Activated CD8-positive, alpha-beta memory T cell treated with anti-CD3 and anti-CD28 coated beads, Interleukin-2, amount 50 U/mL, for 1 hour (primary cell): ENCODE measurements around the gene GNB2.
"Not testable (repeated sequence)": the region's sequence is repeated elsewhere in the genome, so short reads cannot be mapped to it uniquely, and the experiment has no call there.

Source experiments
- DNase-seq: peaks from one replicate; pipeline ENCODE4 v3.0.0-alpha.2; 2020; ENCODE audit errors: extremely low read depth

The GNB2 gene

GRCh38 chr7:100694098-100694745 is 20.7 kb downstream of the GNB2 start, which contains the start of gene GIGYF1:
Gene GIGYF1 (minus strand): TSS chr7:100694250. CDS start chr7:100688238, 6,012 bp downstream.
- DNase-seq: no peak

DNA sequence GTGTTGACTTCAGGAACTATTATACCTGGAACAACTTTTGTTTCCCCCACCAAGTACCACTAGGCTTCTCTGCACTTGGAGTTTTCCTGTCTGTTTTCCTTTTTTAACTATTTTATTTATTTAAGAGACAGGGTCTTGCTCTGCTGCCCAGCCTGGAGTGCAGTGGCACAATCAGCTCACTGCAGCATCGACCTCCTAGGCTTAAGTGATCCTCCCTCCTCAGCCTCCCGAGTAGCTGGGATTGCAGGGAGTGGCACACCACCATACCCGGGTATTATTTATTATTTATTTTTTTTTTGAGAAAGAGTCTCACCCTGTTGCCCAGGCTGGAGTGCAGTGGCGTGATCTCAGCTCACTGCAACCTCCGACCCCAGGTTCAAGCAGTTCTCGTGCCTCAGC is 22.6 kb downstream of the GNB2 start:
- no peak for DNase-seq

DNA sequence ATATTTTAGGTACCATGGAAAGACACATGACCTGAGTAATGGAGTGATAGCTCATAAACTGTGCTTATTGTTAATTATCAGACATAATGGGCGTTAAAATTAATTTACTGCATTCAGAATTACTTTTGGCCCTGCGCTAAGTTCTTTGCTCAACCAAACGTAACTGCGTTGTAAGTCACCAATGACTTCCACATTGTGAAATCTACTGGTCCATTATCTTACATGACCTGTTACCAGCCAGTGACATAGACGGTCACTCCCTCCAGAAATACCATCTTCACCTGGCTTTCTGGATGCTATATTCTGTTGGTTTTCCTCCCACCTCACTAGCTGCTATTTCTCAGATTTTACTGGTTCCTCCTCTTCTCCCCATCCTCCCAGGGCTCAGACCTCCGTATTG is 25.5 kb downstream of the GNB2 start:
- DNase-seq: no peak

GRCh38 chr7:100701089-100701488 is 27.5 kb downstream of the GNB2 start:
- not testable (repeated sequence) for DNase-seq

- DNase-seq: no peak
These were observed 31.8 kb downstream of the GNB2 start for GRCh38 chr7:100705320-100705752.

GRCh38 chr7:100705753-100706671 is 32.5 kb downstream of the GNB2 start, which contains the start of gene POP7:
Gene POP7 (plus strand): TSS chr7:100706121. CDS start chr7:100706831, 710 bp downstream.
- DNase-seq: peak; percentile 95

- DNase-seq: no peak
These were observed 33.3 kb downstream of the GNB2 start for GRCh38 chr7:100706672-100707311.

DNA sequence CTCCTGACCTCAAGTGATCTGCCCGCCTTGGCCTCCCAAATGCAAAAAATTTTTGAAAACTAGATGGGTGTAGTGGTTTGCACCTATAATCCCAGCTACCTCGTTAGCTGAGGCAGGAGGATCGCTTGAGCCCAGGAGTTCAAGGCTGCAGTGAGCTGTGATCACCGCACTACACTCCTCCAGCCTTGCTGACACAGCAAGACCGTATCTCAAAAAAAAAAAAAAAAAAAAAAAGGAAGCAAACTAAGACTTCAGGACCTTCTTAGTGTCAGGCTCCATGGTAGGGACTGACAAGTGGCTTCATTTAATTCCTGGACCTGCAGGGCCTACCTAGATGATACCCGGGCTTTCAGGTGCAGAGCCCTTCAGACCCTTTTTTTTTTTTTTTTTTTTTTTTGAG is 34.9 kb downstream of the GNB2 start:
- no peak for DNase-seq

DNA sequence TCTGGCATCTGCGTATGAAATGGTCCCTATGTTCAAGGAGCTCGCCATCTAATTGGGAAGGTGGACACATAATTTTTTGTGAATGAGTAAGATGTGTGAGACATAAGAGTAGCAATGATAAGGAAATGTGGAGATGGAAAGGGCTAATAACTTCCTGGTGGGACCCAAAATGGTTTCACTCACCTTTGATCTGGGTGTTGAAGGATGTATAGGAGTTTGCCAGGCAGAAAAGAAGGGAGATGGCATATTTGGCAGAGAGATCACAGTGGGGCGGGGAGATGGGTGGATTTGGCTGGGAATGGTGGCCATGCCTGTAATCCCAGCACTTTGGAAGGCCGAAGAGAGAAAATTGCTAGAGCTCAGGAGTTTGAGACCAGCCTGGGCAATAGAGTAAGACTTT is 36.9 kb downstream of the GNB2 start:
- DNase-seq: no peak

DNA sequence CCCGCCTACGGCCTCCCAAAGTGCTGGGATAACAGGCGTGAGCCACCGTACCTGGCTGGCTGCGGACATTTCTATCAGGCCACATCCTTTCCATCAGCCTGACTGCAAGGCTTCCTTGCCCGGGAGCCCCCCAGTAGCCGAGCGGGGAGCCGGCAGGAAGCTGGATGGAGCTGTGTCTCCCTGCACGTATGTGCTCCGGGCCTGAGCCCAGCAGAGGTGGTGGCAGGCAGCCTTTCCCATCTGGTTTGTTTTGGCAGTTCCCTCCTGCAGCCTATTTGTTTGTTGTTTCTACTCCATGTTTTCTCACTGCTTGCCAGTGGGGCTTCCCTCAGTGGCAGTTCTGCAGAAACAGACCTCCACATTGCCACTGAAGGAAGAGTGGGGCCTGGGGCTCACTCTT is 37.8 kb downstream of the GNB2 start:
- no peak for DNase-seq

GRCh38 chr7:100714725-100715124 is 41.2 kb downstream of the GNB2 start:
- no peak for DNase-seq

DNA sequence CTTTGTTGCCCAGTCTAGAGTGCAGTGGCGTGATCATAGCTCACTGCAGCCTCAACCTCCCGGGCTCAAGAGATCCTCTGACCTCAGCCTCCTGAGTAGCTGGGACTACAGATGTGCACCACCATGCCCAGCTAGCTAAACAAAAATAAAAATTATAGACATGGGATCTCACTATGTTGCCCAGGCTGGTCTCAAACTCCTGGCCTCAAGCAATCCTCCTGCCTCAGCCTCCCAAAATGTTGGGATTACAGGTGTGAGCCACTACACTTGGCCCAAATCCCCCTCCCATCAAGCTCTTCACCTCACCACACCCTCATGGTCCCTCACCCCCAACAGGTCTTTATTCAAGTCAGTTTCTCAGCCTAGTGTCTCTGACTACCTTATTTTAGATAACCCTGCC is 43.5 kb downstream of the GNB2 start:
- DNase-seq: not testable (repeated sequence)

- DNase-seq: no peak
These were observed 46.2 kb downstream of the GNB2 start for GRCh38 chr7:100719523-100720278.

- DNase-seq: no peak
These were observed 46.7 kb downstream of the GNB2 start, which contains the start of gene EPO for GRCh38 chr7:100720279-100720670. Gene EPO (plus strand): TSS chr7:100720468. CDS start chr7:100720981, 513 bp downstream.

DNA sequence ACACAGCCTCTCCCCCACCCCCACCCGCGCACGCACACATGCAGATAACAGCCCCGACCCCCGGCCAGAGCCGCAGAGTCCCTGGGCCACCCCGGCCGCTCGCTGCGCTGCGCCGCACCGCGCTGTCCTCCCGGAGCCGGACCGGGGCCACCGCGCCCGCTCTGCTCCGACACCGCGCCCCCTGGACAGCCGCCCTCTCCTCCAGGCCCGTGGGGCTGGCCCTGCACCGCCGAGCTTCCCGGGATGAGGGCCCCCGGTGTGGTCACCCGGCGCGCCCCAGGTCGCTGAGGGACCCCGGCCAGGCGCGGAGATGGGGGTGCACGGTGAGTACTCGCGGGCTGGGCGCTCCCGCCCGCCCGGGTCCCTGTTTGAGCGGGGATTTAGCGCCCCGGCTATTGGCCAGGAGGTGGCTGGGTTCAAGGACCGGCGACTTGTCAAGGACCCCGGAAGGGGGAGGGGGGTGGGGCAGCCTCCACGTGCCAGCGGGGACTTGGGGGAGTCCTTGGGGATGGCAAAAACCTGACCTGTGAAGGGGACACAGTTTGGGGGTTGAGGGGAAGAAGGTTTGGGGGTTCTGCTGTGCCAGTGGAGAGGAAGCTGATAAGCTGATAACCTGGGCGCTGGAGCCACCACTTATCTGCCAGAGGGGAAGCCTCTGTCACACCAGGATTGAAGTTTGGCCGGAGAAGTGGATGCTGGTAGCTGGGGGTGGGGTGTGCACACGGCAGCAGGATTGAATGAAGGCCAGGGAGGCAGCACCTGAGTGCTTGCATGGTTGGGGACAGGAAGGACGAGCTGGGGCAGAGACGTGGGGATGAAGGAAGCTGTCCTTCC is 47.3 kb downstream of the GNB2 start:
- DNase-seq: no peak

DNA sequence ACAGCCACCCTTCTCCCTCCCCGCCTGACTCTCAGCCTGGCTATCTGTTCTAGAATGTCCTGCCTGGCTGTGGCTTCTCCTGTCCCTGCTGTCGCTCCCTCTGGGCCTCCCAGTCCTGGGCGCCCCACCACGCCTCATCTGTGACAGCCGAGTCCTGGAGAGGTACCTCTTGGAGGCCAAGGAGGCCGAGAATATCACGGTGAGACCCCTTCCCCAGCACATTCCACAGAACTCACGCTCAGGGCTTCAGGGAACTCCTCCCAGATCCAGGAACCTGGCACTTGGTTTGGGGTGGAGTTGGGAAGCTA is 47.9 kb downstream of the GNB2 start:
- DNase-seq: no peak

DNA sequence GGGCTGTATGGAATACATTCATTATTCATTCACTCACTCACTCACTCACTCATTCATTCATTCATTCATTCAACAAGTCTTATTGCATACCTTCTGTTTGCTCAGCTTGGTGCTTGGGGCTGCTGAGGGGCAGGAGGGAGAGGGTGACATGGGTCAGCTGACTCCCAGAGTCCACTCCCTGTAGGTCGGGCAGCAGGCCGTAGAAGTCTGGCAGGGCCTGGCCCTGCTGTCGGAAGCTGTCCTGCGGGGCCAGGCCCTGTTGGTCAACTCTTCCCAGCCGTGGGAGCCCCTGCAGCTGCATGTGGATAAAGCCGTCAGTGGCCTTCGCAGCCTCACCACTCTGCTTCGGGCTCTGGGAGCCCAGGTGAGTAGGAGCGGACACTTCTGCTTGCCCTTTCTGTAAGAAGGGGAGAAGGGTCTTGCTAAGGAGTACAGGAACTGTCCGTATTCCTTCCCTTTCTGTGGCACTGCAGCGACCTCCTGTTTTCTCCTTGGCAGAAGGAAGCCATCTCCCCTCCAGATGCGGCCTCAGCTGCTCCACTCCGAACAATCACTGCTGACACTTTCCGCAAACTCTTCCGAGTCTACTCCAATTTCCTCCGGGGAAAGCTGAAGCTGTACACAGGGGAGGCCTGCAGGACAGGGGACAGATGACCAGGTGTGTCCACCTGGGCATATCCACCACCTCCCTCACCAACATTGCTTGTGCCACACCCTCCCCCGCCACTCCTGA is 49.1 kb downstream of the GNB2 start:
- no peak for DNase-seq

- DNase-seq: no peak
These were observed 50.3 kb downstream of the GNB2 start for GRCh38 chr7:100723732-100724275.

GRCh38 chr7:100724364-100724763 is 50.8 kb downstream of the GNB2 start:
- not testable (repeated sequence) for DNase-seq
